ENCODE results near the gene CEP131.
"Not testable (repeated sequence)": the region's sequence is repeated elsewhere in the genome, so short reads cannot be mapped to it uniquely, and the experiment has no call there.

Gene CEP131

GRCh38 chr17:81228834-81229665 lies 6.3 kb upstream of the CEP131 start:
- DNase-seq: no peak
- Histone ChIP-seq H3K27ac (no peak overlapping the region), H3K9me3 (ENCODE audit: severe bottlenecking) (peaks cover 2% of the 10 kb centered on the region), H3K4me3 (ENCODE audit: low read depth, low read length) (no peak overlapping the region), H3K27me3 (ENCODE audit: insufficient read depth, low read depth, severe bottlenecking) (no peaks in the 10 kb centered on the region), H3K36me3 (peaks cover 36% of the 10 kb centered on the region)
- TF ChIP-seq CTCF (IDR thresholded peaks at IDR 0.05; ENCODE audit: low read depth, low read length): no peak

- Histone ChIP-seq H3K36me3 (peaks cover 34% of the 10 kb centered on the region), H3K27ac (no peak overlapping the region), H3K27me3 (ENCODE audit: insufficient read depth, low read depth, severe bottlenecking) (no peaks in the 10 kb centered on the region), H3K4me3 (ENCODE audit: low read depth, low read length) (no peak overlapping the region), H3K9me3 (ENCODE audit: severe bottlenecking) (peaks cover 3% of the 10 kb centered on the region)
- no peak for TF ChIP-seq CTCF (IDR thresholded peaks at IDR 0.05; ENCODE audit: low read depth, low read length)
- DNase-seq: no peak
Measured at GRCh38 chr17:81228420-81228819, 5.7 kb upstream of the CEP131 start.

GRCh38 chr17:81227630-81228029 lies 4.9 kb upstream of the CEP131 start:
- not testable (repeated sequence) for DNase-seq; H3K27me3 ChIP-seq (ENCODE audit: insufficient read depth, low read depth, severe bottlenecking); H3K4me3 ChIP-seq (ENCODE audit: low read depth, low read length); H3K27ac ChIP-seq; H3K9me3 ChIP-seq (ENCODE audit: severe bottlenecking)
- peaks cover 26% of the 10 kb centered on the region for H3K36me3 ChIP-seq

- Histone ChIP-seq H3K36me3 (peaks cover 28% of the 10 kb centered on the region), H3K9me3 (ENCODE audit: severe bottlenecking) (peaks cover 5% of the 10 kb centered on the region), H3K4me3 (ENCODE audit: low read depth, low read length) (no peak overlapping the region), H3K27ac (no peak overlapping the region), H3K27me3 (ENCODE audit: insufficient read depth, low read depth, severe bottlenecking) (no peaks in the 10 kb centered on the region)
- TF ChIP-seq CTCF (IDR thresholded peaks at IDR 0.05; ENCODE audit: low read depth, low read length): no peak
- no peak for DNase-seq
Measured at GRCh38 chr17:81223762-81224130, 981 bp upstream of the CEP131 start.

- Histone ChIP-seq H3K27me3 (ENCODE audit: insufficient read depth, low read depth, severe bottlenecking) (no peaks in the 10 kb centered on the region), H3K9me3 (ENCODE audit: severe bottlenecking) (peaks cover 5% of the 10 kb centered on the region), H3K4me3 (ENCODE audit: low read depth, low read length) (peak overlapping the region; percentile 94), H3K36me3 (peaks cover 38% of the 10 kb centered on the region), H3K27ac (peak overlapping the region; percentile 76)
- DNase-seq: no peak
- TF ChIP-seq CTCF (IDR thresholded peaks at IDR 0.05; ENCODE audit: low read depth, low read length): no peak
Measured at GRCh38 chr17:81222620-81222905, 202 bp downstream of the CEP131 start.

- Histone ChIP-seq H3K27me3 (ENCODE audit: insufficient read depth, low read depth, severe bottlenecking) (no peaks in the 10 kb centered on the region), H3K4me3 (ENCODE audit: low read depth, low read length) (peak overlapping the region; percentile 94), H3K9me3 (ENCODE audit: severe bottlenecking) (peaks cover 4% of the 10 kb centered on the region), H3K27ac (peak overlapping the region; percentile 76), H3K36me3 (peaks cover 43% of the 10 kb centered on the region)
- no peak for DNase-seq
- no peak for TF ChIP-seq CTCF (IDR thresholded peaks at IDR 0.05; ENCODE audit: low read depth, low read length)
Measured at GRCh38 chr17:81221842-81222619, 734 bp downstream of the CEP131 start.
